Dedifferentiated amniotic fluid mesenchymal stem cell (primary cell): ENCODE measurements around the gene PSAP.

Experiments
- DNase-seq: peaks from one replicate; pipeline ENCODE4 v3.0.0-alpha.2; 2016; ENCODE audit errors: extremely low spot score

Gene PSAP

GRCh38 chr10:71784679-71785272, 66.3 kb downstream of the PSAP start:
- DNase-seq = no peak

DNA sequence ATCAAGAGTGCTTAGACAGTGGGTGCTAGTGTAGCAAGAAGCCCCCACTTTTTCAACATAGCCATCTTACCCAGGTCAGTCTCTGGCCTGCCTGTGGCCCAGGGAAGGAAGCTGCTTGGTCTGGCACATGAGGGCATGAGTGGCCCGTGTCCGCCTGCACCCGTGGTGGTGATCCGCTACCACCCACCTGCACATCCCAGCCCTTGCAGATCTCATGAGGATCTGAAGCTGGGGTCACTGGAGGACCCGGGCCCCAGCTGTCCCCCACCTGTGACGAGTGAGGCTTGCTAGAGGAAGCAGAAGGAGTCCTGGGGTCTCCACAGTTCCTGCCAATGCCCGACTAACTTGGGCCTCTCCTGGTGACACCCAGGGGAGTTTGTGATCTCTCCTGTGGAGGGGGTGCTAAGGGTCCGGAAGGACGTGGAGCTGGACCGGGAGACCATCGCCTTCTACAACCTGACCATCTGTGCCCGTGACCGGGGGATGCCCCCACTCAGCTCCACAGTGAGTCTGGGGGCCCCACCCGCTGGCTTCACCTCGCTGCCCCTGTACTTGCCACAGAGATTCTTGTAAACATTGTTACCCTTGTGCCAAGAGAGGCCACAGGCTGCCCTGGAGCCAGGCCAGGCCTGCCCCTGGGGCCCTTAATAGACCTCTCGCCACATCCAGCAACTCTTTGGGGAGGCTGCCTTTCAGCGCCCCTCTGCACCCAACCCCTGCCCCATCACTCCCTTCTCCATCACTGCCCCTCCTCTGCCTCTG, 67.0 kb downstream of the PSAP start:
- no peak for DNase-seq

- no peak for DNase-seq
These were observed 68.0 kb downstream of the PSAP start for GRCh38 chr10:71782917-71783490.

GRCh38 chr10:71782221-71782916, 68.7 kb downstream of the PSAP start:
- DNase-seq = no peak

DNA sequence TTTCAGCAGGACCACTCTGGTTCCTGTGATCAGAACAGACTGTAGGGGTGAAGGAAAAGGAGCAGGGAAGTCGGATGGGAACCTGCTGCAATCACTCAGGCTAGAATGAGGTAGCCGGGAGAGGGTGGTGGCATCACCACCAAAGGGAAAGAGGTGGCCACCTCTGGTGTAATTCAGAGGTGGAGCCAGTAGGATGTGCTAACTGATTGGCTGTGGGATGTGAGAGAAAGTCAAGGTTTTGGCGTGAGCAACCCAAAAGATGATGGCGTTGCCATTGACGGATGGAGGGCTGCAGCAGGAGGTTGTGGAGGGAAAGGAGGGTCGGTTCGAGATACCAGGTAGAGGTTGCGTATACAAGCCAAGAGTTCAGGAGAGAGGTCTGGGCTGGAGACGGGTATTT, 70.3 kb downstream of the PSAP start:
- no peak for DNase-seq

- no peak for DNase-seq
These were observed 70.9 kb downstream of the PSAP start for GRCh38 chr10:71780156-71780555.

DNA sequence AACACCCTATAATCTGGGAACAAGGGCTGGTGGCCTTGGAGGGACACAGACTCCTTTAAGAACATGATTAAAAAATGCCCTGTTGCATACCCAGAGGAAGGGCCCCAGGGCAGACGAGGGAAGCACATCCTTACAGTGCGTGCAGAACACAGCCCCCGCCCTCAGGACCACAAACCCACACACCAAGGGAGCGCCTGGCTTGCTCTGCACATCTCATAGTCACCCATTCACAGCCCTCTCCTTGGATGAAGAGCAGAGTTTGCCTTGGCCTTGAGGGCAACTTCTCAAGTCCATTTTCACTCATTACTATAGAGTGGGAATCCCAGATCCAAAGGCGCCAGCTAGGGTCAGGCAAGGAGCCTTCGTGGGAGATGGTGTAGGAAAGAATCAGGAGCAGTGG, 71.4 kb downstream of the PSAP start:
- DNase-seq = no peak

GRCh38 chr10:71778071-71778825, 72.8 kb downstream of the PSAP start:
- DNase-seq = no peak

GRCh38 chr10:71777213-71777985, 73.7 kb downstream of the PSAP start:
- DNase-seq = no peak

DNA sequence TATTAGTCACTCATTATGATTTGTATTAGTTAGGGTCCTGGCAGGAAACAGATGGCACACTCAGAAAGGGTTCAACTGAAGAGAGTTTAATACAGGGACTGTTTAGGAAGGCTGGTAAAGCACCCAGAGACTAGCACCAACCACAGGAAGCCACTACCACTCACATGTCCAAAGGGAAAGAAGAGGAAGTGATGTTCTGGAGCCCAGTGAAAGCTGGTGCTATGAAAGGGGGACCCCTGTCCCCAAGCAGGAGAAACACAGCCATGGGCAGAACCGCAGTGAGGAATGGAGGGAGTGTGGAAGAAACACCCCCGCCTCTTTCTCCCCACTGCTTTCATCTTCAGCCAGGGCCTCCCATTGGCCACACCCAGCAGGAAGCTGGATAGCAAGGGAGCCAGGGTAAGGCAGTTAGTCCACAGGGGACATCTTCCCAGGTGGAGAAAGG, 74.5 kb downstream of the PSAP start:
- no peak for DNase-seq

GRCh38 chr10:71774916-71775702, 75.9 kb downstream of the PSAP start:
- DNase-seq = no peak

DNA sequence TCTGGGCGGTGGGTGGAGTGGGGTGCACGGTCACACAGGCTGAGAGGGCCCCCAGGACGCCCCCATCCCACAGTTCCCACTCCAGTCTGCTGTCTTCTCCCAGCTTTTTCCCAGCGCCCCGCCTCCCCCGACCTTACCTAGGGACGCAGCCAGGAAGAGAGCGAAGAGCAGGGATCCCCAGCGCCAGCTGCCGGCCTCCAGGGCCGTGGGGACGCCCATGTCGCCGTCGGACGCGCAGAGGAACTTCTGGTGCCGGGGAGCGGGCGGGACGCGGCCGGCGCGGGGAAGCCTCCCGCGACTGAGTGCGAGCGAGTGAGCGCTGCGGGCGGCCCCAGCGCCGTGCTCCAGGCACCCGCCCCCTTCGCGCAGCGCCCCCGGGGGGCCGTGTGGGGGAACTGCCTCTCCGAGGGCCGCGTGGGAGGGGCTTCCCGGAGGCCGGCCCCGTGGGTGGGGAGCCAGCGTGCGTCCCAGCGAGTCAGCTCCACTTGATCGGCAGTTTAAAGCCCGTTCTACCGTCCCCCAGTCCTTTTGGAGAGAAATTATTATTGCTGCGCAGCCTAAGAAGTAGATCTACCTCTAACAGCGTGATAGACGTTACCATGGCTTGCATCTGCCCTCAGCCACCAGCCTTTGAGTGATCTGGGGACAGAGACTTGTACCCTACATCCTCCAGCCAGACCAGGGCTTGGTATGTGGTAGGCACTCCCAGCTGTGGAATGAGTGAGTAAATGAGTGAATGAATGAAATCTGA, 77.7 kb downstream of the PSAP start, which contains the start of gene VSIR:
Gene VSIR, minus strand, starts transcription at position 300 of the 751 bp plus-strand sequence. Its CDS starts 81 bp downstream, at position 219.
- DNase-seq = peak; percentile 57

GRCh38 chr10:71772832-71773220, 78.2 kb downstream of the PSAP start:
- no peak for DNase-seq

- DNase-seq = peak; percentile 68
These were observed 79.0 kb downstream of the PSAP start for GRCh38 chr10:71771821-71772617.

DNA sequence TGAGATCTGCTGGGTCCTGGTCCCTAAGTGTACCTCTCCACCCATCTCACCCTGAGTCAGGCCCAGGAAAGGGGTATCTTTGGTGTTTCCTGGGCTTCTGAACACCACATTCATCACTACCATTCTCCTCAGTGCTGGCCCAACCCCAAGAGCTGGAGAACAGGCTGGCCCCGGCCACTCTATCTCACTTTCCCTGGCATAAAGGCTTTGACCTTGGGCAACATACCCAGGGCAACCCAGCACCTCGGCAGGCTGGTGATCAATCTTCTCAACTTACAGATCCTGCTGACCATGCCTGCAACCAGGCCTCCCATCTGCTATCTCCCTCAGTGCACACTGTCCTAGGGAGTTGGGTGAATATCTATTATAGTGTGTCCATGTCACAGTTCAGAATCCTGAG, 79.8 kb downstream of the PSAP start:
- DNase-seq = no peak

DNA sequence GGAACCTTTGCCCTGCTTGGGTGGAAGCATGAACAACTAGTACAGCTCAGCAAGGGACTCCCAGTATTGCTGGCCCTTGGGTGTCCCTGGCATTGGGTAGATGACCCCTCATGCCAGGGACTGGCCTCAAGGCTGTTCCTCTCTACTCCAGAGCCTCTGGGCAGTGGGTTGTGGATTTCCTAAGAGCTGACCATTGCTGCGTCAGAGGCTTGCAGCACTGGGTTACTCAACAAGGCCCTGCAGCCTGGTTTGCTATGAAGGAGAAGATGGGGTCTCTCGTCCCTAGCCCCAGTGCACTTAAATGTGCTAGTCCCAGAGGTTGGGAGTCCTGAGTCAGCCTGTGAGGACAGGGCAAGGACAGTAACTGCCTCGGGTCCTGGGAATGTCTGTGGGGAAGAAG, 80.3 kb downstream of the PSAP start:
- no peak for DNase-seq

- no peak for DNase-seq
These were observed 80.8 kb downstream of the PSAP start for GRCh38 chr10:71770255-71770654.

GRCh38 chr10:71769279-71769823, 81.7 kb downstream of the PSAP start:
- DNase-seq = no peak
